GM19324 (cell line): ENCODE data around the gene NLK.

ENCODE experiments used
- ATAC-seq: cut with Tn5 transposase; IDR thresholded peaks from one replicate; pipeline ENCODE4 v1.9.1; 2021; ENCODE audit warnings: mild to moderate bottlenecking, moderate library complexity; ENCODE audit not compliant: unreplicated experiment, low FRiP score

NLK gene

GRCh38 chr17:28039251-28039650 is 3.2 kb upstream of the NLK start:
- ATAC-seq: no peak

GRCh38 chr17:28040406-28040805 is 2.1 kb upstream of the NLK start:
- ATAC-seq: no peak

- ATAC-seq: peak; percentile 93
Measured at GRCh38 chr17:28041068-28041843, 1.2 kb upstream of the NLK start.

DNA sequence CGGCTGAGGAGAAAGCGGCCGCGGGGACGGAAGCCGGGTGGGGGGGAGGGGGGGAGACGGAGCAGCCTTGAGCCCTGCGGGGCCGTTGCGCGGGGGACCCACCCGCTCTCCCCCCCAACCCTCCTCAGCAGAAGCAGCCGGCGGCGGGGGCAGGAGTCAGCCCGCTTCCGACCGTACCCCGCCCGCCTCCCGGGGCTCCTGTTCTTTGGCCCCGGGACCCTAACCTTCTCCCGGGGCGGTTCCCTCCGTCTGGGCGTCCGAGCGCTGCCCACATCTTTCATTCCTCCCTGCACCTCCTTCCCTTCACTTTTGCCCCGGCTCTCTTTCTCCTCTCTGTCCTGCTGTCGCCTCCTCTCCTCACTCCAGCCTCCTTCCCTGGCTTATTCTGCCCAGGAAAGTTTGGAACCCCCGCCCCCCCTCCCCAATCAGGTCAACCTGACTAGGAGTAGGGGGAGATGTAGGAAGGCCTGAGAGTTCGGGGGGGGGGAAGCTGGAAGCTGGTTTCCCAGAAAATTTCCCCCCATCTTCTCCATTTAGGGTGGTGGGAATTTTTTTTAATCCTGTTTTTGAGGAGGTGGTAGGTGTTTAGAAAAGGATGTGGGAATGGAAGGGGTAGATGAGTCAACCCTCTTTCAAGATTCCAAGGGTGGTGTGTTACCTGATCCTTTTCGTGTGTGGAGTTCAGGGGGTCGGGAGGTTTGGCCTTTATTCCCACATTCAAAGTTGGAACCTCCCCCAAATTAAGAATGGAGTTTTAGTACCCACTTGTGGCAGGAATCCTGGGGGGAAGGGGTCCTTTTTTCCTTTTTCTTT is 427 bp upstream of the NLK start:
- ATAC-seq: no peak

GRCh38 chr17:28042721-28043291 is 329 bp downstream of the NLK start:
- ATAC-seq: no peak

DNA sequence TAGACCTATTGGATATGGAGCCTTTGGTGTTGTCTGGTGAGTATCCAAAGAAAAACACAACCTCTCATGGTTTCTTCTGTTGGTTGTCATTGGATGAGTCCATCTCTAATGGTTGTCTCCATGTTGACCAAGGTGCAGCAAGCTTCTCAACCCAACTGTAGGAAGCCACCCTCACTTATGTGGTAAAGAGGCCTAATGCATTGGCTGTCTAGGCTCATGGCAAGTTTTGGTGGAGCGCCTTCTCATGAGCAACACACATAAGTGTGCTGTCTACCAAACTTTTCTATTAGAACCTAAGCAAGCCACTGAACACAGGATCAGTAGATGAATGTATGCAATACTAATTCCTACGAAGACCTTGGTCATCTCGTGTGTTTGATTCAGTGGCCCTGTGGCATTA is 819 bp downstream of the NLK start:
- no peak for ATAC-seq

DNA sequence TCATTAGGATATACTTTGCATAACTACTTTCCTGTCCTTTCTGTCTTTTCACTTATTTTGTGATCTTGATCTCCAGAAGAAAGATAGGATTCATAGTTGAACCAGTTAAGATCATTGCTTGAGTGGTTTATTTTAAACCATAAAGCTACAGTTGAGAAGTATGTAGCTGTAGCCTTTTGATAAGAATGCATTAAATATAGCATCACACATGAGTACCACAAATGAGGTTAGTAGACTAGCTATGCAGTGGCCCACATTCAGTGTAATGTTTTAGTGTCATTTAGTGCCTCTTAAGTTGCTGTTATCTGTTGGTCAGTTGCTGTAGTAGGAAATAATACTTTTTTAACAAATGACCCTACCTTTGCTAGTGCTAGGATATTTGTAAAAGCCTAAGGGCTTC is 1.3 kb downstream of the NLK start:
- no peak for ATAC-seq

DNA sequence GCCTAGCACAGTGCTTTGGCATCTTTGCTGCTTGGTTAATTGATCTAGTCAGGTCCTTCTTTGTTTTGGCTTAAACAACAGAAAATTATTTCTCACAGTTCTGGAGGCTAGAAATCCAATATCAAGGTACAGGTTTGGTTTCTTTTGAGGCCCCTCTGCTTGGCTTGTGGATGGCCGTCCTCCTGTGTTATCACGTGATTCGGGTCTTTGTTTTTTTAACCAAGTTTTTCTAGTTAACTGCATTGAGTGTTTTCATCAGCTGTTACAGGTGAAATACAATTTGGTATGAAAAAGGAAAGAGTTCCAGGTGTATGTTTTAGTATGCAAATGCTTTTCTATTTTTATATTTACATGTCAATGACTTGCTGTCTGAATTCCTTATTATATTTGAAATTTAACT is 2.8 kb downstream of the NLK start:
- ATAC-seq: no peak

GRCh38 chr17:28046034-28046825 is 3.8 kb downstream of the NLK start:
- ATAC-seq: no peak

- ATAC-seq: no peak
Measured at GRCh38 chr17:28047806-28048205, 5.3 kb downstream of the NLK start.

- no peak for ATAC-seq
Measured at GRCh38 chr17:28049071-28049470, 6.6 kb downstream of the NLK start.

DNA sequence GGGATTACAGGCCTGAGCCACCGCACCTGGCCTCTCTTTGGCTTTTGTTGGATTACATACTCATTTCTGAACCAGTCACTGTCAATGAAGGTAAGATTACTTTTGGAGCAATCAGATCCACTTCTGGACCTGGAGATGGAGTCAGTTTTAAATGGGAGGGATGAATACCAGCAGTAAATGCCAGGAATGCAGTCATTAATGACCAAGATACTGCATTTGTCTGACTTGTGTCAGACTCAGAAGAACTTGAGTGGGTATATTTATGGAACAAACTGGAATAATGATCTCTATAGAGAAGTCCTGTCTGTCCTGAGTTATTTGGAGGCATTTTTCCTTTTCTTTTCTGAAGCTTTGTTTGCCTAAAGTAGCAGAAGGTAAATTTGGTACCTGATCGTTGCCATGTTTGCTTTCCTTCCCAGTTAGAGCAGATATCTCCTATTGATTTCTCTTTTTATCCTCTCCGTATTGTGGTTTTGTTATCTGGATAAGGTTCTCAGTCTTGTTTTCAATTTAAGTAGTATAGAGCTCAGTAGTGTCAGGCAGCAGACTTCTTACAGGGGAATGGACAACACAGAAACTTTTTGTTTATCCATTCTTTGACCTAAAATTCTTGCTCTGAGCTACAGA is 10.7 kb downstream of the NLK start:
- no peak for ATAC-seq

GRCh38 chr17:28053725-28054124 is 11.2 kb downstream of the NLK start:
- no peak for ATAC-seq

- ATAC-seq: no peak
Measured at GRCh38 chr17:28055546-28056275, 13.2 kb downstream of the NLK start.

- no peak for ATAC-seq
Measured at GRCh38 chr17:28056276-28056620, 13.8 kb downstream of the NLK start.

DNA sequence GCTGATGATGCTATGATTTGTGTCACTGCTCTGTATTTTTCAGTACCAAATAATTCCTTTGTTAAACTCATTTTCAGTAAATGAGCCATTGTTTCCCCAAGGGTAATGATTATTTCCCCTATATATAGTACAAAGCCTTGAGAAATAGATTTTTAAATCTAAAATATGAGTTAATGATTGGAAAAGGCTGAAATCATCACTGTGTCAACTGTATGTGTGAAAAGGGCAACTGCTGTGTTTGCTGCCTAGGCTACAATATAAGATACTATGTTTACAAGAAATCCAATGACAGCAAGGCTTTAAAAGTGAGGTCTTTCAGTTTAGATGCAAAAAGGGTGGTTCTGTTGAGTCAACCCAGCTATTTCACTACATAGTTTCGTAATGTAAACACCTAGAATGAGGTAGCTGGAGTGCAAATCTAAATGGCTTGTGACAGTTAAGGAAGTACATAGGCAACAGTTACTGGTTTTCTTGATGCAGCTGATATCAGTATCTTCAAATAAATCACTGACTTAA is 15.3 kb downstream of the NLK start:
- peak; percentile 69 for ATAC-seq

DNA sequence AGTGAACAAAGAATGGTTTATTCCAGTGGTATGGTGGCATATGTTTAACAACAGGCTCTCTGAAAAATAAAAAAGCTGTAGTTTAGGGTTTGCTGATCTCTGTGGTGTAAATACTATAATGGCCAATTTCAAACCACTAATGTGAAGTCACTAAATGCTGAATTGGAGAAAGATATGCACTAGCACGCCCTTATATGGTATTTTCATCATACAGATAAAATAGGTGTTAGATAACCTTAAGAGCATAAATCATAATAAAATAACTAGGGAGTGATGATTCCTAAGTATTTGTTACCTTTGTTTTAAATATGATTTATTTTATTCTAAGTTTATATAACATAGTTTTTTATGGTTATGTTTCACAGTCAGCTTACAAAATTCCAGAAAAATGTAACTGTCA is 17.2 kb downstream of the NLK start:
- no peak for ATAC-seq

DNA sequence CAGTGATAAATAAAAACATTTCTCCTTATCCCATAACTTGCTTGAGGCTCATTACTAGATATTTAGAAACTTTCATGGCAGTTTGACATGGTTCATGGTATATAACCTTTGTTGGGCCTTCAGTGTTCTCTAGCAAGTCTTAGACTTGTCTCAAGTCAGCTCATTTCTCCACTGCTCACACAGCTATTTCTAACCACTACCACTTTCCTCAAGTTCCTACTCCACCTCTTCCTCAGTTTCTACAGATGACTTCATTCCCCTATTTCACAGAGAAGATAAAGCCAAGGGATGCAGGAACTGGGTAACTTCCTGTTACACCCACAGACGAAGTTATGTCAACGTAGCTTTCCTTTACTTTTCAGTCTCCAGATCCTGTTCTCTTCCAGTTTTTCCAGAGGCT is 23.2 kb downstream of the NLK start:
- no peak for ATAC-seq

GRCh38 chr17:28069061-28069460 is 26.6 kb downstream of the NLK start:
- no peak for ATAC-seq

DNA sequence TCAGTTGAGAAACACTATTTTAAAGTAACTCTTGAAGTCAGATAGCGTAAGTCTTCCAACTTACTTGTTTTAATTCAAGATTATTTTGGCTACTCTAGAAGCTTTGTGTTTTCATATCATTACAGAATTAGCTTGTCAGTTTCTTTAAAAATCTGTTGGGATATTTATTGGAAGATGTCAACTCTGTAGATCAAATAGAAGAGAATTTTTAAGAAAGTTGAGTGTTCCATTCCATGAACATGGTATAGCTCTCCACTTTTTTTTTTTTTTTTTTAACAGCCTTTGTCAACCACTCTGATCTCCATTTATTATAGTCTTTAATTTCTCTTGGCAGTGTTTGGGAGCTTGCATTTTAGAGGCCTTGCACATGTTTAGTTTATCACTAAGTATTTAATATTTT is 28.7 kb downstream of the NLK start:
- ATAC-seq: no peak
